ENCODE results near the gene ZNF552.
"Not testable (repeated sequence)": the region's sequence is repeated elsewhere in the genome, so short reads cannot be mapped to it uniquely, and the experiment has no call there.

DNA sequence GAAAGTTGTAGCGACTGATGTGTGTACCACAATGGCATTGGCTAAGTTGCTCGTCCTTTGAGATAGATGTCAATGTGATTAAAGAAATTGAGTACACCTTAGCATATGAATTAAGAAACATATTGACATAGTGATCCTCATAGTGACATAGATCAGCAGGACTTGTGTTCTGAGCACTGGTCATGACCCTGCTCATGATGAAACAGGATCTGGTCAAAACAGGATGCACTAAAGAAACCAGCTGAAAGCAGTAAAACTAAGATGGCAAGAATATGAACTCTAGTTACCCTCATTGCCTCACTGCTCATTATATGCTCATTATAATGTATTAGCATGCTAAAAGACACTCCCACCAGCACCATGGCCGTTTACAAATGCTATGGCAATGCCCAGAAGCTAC is 32.5 kb upstream of the ZNF552 start:
- TF ChIP-seq, protein P1, sequence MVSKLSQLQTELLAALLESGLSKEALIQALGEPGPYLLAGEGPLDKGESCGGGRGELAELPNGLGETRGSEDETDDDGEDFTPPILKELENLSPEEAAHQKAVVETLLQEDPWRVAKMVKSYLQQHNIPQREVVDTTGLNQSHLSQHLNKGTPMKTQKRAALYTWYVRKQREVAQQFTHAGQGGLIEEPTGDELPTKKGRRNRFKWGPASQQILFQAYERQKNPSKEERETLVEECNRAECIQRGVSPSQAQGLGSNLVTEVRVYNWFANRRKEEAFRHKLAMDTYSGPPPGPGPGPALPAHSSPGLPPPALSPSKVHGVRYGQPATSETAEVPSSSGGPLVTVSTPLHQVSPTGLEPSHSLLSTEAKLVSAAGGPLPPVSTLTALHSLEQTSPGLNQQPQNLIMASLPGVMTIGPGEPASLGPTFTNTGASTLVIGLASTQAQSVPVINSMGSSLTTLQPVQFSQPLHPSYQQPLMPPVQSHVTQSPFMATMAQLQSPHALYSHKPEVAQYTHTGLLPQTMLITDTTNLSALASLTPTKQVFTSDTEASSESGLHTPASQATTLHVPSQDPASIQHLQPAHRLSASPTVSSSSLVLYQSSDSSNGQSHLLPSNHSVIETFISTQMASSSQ (IDR thresholded peaks at IDR 0.05; ENCODE audit: low read depth), result not testable (repeated sequence)
- TF ChIP-seq, protein P1 (CRISPR knock-in tag; IDR thresholded peaks at IDR 0.05; ENCODE audit: borderline replicate concordance), result not testable (repeated sequence)
- not testable (repeated sequence) for TF ChIP-seq HES4 (CRISPR knock-in tag; IDR thresholded peaks at IDR 0.05; ENCODE audit: borderline replicate concordance); ZBTB7B (CRISPR knock-in tag; IDR thresholded peaks at IDR 0.05); ZFP36 (IDR thresholded peaks at IDR 0.05; ENCODE audit: borderline replicate concordance, low read depth, low read length, partially characterized antibody); ZSCAN29 (CRISPR knock-in tag; conservative IDR thresholded peaks at IDR 0.05); ZSCAN9 (CRISPR knock-in tag; IDR thresholded peaks at IDR 0.05; ENCODE audit: borderline replicate concordance); CREB1 (IDR thresholded peaks at IDR 0.05); CREB1 (CRISPR knock-in tag; IDR thresholded peaks at IDR 0.05); TCF7L2 (IDR thresholded peaks at IDR 0.05; ENCODE audit: low read depth, low read length); POLR2AphosphoS5 (IDR thresholded peaks at IDR 0.05; ENCODE audit: low read depth, low read length); ARHGAP35 (CRISPR knock-in tag; IDR thresholded peaks at IDR 0.05; ENCODE audit: borderline replicate concordance)
- TF ChIP-seq, protein P2, sequence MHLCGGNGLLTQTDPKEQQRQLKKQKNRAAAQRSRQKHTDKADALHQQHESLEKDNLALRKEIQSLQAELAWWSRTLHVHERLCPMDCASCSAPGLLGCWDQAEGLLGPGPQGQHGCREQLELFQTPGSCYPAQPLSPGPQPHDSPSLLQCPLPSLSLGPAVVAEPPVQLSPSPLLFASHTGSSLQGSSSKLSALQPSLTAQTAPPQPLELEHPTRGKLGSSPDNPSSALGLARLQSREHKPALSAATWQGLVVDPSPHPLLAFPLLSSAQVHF (CRISPR knock-in tag; IDR thresholded peaks at IDR 0.05), result not testable (repeated sequence)
- TF ChIP-seq, protein P3, sequence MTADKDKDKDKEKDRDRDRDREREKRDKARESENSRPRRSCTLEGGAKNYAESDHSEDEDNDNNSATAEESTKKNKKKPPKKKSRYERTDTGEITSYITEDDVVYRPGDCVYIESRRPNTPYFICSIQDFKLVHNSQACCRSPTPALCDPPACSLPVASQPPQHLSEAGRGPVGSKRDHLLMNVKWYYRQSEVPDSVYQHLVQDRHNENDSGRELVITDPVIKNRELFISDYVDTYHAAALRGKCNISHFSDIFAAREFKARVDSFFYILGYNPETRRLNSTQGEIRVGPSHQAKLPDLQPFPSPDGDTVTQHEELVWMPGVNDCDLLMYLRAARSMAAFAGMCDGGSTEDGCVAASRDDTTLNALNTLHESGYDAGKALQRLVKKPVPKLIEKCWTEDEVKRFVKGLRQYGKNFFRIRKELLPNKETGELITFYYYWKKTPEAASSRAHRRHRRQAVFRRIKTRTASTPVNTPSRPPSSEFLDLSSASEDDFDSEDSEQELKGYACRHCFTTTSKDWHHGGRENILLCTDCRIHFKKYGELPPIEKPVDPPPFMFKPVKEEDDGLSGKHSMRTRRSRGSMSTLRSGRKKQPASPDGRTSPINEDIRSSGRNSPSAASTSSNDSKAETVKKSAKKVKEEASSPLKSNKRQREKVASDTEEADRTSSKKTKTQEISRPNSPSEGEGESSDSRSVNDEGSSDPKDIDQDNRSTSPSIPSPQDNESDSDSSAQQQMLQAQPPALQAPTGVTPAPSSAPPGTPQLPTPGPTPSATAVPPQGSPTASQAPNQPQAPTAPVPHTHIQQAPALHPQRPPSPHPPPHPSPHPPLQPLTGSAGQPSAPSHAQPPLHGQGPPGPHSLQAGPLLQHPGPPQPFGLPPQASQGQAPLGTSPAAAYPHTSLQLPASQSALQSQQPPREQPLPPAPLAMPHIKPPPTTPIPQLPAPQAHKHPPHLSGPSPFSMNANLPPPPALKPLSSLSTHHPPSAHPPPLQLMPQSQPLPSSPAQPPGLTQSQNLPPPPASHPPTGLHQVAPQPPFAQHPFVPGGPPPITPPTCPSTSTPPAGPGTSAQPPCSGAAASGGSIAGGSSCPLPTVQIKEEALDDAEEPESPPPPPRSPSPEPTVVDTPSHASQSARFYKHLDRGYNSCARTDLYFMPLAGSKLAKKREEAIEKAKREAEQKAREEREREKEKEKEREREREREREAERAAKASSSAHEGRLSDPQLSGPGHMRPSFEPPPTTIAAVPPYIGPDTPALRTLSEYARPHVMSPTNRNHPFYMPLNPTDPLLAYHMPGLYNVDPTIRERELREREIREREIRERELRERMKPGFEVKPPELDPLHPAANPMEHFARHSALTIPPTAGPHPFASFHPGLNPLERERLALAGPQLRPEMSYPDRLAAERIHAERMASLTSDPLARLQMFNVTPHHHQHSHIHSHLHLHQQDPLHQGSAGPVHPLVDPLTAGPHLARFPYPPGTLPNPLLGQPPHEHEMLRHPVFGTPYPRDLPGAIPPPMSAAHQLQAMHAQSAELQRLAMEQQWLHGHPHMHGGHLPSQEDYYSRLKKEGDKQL (CRISPR knock-in tag; IDR thresholded peaks at IDR 0.05; ENCODE audit: low read depth), result not testable (repeated sequence)
- TF ChIP-seq, protein P4, sequence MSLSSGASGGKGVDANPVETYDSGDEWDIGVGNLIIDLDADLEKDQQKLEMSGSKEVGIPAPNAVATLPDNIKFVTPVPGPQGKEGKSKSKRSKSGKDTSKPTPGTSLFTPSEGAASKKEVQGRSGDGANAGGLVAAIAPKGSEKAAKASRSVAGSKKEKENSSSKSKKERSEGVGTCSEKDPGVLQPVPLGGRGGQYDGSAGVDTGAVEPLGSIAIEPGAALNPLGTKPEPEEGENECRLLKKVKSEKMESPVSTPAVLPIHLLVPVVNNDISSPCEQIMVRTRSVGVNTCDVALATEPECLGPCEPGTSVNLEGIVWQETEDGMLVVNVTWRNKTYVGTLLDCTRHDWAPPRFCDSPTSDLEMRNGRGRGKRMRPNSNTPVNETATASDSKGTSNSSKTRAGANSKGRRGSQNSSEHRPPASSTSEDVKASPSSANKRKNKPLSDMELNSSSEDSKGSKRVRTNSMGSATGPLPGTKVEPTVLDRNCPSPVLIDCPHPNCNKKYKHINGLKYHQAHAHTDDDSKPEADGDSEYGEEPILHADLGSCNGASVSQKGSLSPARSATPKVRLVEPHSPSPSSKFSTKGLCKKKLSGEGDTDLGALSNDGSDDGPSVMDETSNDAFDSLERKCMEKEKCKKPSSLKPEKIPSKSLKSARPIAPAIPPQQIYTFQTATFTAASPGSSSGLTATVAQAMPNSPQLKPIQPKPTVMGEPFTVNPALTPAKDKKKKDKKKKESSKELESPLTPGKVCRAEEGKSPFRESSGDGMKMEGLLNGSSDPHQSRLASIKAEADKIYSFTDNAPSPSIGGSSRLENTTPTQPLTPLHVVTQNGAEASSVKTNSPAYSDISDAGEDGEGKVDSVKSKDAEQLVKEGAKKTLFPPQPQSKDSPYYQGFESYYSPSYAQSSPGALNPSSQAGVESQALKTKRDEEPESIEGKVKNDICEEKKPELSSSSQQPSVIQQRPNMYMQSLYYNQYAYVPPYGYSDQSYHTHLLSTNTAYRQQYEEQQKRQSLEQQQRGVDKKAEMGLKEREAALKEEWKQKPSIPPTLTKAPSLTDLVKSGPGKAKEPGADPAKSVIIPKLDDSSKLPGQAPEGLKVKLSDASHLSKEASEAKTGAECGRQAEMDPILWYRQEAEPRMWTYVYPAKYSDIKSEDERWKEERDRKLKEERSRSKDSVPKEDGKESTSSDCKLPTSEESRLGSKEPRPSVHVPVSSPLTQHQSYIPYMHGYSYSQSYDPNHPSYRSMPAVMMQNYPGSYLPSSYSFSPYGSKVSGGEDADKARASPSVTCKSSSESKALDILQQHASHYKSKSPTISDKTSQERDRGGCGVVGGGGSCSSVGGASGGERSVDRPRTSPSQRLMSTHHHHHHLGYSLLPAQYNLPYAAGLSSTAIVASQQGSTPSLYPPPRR (CRISPR knock-in tag; IDR thresholded peaks at IDR 0.05; ENCODE audit: borderline replicate concordance), result not testable (repeated sequence)
- TF ChIP-seq, protein P5, sequence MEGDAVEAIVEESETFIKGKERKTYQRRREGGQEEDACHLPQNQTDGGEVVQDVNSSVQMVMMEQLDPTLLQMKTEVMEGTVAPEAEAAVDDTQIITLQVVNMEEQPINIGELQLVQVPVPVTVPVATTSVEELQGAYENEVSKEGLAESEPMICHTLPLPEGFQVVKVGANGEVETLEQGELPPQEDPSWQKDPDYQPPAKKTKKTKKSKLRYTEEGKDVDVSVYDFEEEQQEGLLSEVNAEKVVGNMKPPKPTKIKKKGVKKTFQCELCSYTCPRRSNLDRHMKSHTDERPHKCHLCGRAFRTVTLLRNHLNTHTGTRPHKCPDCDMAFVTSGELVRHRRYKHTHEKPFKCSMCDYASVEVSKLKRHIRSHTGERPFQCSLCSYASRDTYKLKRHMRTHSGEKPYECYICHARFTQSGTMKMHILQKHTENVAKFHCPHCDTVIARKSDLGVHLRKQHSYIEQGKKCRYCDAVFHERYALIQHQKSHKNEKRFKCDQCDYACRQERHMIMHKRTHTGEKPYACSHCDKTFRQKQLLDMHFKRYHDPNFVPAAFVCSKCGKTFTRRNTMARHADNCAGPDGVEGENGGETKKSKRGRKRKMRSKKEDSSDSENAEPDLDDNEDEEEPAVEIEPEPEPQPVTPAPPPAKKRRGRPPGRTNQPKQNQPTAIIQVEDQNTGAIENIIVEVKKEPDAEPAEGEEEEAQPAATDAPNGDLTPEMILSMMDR (CRISPR knock-in tag; IDR thresholded peaks at IDR 0.05), result not testable (repeated sequence)
